ENCODE measurements around the gene ULBP2.
"Not testable (repeated sequence)": the region's sequence is repeated elsewhere in the genome, so short reads cannot be mapped to it uniquely, and the experiment has no call there.

Gene ULBP2

DNA sequence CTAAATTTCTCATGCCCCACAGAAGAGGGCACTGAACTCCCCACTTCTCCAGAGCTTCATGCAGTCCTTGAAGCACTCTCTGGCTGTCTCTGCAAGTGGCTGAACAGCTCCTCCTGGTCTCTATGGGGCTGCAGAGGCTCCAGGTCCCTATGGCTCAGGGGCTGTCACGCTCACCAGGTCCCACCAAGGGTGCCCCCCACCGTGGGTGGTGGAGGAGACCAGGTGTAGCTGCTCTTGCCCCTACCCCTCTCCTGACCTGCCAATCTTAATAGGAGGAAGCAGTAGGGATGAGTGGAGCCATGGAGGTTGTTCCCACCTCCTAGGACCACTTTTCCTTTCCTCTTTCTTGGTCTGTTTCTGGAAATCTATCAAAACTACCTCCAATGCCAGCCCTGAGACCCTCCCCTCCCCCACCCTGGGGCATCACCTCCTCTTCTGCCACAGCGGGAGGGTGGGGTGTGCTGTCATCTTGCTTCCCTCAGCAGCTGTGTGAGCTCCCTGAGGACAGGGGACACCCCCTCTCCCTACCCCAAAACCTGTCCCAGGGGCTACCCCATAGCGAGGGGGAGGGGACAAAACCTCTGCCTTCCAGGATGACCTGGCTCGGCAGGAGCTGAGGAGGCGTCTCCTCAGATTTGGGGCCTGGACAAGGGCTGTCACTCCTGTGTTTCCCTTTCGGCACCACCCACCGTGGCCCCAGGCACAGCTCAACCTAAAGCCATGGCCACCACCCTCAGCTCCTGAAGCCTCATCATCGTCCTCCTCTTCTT, 31.9 kb upstream of the ULBP2 start:
- no peak for DNase-seq (ENCODE audit: low read depth)

DNA sequence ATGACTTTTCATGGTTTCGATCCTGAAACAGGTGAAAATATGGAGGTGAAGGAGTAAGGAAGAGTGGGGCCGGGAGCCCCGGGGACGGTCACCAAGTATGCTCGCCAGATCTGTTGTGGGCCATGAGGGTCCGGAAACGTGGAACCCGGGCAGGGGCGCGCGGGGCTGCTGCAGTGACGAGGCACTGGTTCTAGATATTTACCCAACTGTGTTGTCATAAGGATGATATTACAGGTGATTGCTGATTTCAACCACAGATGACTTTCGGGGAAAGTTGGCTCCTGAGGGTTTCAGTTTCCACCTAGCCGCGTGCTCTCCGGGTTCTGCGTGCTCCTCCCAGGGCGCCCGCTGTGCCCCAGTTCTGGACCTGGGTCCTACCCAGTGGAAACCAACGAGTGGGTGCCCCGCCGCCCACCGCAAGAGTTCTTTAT, 31.1 kb upstream of the ULBP2 start:
- DNase-seq (ENCODE audit: low read depth) = no peak

DNA sequence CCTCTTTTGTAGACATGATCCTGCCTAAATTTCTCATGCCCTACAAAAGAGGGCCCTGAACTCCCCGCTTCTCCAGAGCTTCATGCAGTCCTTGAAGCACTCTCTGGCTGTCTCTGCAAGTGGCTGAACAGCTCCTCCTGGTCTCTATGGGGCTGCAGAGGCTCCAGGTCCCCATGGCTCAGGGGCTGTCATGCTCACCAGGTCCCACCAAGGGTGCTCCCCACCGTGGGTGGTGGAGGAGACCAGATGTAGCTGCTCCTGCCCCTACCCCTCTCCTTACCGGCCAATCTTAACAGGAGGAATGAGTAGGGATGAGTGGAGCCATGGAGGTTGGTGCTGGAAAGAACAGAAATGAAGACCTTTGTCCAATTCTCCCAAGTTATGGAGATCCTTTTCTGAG, 29.1 kb upstream of the ULBP2 start:
- DNase-seq (ENCODE audit: low read depth) = not testable (repeated sequence)

DNA sequence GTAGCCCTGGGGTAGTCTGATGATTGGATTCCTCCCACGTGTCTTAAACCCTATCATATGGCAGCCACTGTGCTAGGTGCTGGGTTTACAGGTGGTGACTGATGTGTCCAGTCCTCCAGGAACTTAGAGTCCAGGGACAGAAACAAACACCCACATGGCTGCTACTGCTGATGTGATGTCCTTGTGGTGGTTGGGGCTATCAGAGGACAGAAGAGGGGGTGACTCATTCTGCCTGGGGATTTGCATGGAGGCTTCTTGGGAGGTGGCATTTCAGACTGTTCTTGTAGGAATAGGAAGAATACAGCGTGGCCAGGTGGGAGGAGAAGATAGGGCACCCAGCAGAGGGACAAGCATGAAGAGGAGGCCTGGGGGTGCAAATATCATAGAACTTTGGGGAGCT, 28.7 kb upstream of the ULBP2 start:
- no peak for DNase-seq (ENCODE audit: low read depth)

DNA sequence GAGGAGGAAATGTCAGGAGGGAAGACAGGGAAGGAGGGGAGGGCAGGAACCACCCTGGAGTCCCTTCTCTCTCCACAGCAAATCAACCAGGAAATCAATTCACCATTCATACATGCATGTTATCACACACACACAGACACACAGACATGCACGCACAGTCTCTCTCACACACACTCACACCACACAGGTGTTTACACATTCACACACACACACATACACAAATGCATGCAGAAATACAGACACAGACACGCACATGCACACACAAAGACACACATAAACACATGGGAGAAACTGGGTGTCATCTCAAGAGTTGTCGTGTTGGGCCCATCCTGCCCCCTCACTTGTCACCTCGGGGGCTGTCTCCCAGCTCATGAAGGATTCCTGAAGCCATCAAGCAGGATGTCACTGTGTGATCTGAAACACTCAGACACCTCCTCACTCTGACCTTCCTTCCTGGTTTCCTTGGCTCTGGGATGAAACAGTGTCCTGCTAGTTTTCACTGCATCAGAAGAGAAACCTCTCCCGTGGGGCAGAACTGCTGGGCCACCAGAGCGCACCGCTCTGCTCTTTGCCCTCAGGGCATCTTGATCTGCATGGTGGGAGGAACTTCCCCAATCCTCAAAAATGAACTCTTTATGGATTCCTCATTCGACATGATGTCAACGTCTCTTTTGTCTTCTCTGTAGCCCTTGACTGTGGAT, 28.1 kb upstream of the ULBP2 start:
- DNase-seq (ENCODE audit: low read depth) = no peak

DNA sequence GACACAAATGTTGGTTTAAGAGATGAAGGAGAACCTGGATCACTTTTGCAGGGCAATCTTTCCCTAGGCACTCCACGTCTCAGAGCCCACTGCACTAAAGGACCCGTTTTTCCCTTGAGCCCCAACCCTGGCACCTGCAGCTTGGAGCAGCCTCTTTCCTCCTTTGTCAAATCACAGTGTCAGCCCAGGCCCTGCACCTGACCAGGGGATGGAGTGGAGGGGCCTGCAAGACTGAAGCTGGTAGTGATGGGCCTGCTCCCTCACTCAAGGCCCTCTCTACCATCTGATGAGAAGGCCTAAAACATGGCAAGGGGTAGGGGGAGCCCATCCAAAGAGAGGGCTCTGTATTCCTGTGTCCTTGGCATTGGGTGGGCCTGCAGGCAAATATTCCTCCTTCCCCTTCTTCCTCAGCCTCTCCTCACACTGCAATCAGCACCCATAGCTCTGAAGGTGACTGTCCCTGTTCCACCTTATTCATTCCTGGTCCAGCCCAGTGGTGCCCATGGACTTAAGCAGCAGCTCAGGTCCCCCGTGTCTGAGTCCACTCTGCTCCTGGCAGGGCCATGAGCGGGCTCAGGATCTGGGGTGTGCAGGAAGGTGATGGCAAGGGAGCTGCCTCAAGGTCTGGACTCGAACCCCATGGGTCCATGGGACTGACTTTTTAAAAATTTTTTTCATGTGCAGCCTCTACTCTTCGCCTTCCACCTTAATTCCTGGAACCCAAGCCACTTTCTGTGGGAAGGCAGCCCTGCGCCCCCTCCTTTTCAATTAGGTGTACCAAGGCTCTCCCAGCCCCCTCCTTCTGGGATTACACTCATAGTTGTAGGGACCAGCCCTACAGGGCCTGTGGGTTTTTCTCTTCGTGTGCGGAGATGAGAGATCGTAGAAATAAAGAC, 25.6 kb upstream of the ULBP2 start:
- no peak for DNase-seq (ENCODE audit: low read depth)

DNA sequence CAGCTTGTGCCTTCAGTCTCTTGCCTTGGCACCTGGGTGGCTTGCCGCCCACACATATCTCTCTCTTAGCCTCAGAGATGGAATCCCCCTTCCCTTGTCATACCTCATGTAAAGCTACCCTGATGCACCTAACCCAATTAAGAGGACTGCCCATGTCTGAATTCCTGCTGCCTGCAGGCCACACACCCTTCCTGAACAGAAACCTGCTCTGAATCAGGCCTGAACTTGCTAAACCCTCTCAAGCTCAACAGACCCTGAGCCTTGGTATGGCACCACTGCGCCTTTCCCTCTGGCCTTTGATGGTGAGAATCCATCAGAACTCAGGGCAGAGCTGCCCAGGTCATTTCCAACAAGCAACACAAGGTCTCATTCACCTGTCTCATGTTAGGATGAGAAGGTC, 24.1 kb upstream of the ULBP2 start:
- no peak for DNase-seq (ENCODE audit: low read depth)

DNA sequence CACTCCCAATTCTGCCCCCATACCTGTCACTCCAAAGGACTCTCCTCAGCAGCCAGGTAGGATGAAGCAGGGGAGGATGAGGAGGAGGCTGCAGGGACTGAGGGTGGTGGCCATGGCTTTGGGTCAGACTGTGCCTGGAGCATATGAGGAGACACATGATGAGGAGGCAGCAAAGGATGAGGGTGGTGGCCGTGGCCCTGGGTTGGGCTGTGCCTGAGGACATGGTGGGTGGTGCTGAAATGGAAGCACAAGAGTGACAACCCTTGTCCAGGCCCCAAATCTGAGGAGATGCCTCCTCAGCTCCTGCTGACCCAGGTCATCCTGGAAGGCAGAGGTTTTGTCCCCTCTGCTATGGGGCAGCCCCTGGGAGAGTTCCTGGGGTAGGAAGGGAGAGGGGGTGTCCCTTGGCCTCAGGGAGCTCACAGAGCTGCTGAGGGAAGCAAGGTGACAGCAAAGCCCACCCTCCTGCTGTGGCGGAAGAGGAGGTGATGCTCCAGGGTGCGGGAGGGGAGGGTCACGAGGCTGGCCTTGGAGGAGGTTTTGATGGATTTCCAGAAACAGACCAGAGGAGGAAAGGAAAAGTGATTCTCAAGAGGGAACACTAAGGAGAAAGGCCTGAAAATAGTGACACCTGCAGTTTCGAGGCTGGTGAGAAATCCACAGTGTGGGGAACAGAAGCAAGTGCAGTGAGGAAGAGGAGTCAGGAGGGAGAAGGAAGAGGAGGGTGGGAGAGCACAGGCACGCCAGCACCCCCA, 23.5 kb upstream of the ULBP2 start:
- no peak for DNase-seq (ENCODE audit: low read depth)

DNA sequence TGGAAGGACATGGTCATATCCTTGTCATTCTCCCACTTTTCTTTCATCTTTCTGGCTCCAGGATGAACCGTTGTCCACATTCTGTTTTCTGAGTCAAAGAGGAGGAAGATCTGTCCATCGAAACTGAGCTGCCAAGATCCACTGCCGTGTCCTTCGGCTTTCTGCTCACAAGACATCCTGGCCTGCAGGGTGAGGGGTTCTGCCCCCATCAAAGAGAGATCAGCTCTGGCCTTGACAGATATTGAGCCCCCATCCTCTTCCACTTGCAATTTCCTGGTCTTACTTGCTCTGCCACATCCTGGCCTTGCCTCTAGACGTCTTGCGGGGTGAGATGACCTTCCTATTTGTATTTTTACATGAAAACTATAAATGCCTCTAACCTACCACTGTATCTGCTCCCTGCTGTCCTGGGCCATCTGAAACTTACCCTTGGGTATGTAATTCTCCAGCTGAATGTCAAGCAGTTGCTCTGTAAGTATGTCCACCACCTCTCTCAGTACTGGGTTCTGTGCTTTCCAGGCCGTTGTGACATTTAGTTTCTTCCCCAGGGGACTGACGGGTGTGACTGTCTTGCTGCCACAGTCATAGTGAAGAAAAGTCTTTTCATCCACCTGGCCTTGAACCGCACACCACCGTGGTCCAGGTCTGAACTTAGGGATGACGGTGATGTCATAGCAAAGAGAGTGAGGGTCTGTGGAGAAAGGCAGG, 22.5 kb upstream of the ULBP2 start:
- not testable (repeated sequence) for DNase-seq (ENCODE audit: low read depth)

DNA sequence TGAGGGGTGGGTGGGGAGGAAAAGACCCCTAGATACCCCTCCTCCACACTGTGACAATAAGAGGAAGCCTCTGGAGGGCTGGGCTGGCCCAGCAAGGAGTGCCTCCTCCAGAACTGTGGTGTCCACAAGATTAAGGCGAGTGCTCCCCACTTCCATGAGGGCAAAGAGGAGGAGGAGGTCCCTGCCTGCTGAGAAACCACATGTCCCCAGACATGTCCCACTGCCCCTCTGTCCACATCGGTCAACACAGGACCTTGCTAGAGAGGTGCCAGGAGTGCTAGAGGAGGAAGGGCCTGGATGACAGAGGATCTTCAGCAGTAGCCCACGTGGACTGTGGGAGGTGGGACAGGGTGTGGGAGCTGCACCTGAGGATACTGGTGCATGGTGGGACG, 22.0 kb upstream of the ULBP2 start:
- no peak for DNase-seq (ENCODE audit: low read depth)

DNA sequence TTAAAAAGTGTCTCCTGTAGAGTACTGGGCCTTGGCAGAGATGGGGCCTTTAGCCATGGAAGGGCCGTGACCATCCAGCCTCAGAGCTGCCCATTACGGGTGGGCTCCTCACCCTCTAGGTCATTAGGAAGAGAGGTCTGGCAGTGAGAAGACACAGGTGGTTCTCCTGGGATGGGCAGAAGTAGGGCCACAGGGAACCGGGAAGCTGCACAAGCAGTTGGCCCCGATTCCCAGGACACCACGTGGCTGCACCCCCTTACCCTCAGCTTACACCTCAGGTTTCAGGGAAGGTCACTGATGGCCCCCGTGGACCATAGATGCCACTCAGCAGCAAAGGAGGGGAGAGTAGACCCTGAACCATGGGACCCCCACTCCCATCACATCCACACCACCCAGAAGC, 20.5 kb upstream of the ULBP2 start:
- DNase-seq (ENCODE audit: low read depth) = no peak

DNA sequence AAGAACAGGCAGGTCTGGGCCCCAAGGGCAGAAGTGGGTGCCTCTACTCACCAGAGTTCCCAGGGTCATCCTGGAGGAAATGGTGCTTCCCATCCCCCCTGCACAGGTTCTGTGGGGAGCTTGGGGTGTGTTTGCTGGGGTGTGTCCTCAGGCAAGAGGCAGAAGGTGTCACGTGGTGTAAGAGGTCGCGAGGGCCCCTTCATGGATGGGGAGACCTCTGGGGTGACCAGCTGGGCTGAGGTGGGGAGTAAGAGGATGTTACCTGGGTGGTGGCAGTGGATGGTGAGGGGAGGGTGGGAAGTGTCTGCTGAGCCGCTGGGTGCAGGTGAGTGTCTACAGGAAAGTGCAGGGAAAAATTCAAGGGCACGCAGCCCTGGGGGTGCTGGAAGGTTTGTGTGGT, 19.7 kb upstream of the ULBP2 start:
- not testable (repeated sequence) for DNase-seq (ENCODE audit: low read depth)

DNA sequence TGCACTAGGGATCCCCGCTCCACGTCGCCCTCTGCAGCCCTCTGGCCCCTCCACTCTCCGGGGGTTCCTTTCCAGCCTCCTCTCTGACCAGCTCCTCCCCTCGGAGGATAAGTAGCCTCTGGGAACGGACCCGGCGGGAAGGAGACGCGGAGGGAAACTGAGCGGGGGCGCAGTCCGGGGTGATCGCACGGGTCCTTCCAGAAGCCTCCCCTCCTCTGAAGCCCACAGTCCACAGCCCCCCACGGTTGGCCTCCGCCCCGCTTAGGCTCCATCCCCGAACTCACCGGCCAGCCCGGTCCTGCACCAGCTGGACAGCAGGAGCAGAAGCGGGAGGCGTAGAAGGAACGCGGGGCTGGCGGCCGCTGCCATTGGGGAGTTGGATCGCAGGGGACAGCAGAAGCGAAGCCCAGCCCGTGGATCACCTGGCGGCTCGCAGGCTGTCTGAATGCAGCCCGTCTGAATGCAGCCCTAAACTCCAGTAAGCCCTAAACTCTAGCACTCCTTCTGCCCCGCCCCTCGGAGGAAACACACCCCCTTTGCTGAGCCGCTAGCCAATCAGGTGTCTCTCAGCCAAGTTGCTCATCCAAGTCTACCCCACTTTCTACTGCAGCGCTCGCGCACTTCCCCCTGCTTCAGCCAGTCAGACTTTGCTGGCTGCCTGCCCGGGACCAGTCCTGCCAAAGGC, 19.0 kb upstream of the ULBP2 start, which contains the start of gene RAET1G:
TSS of gene RAET1G (minus strand) at position 480 of the 685 bp plus-strand sequence. CDS start at position 369, 111 bp downstream.
- DNase-seq (ENCODE audit: low read depth) = peak; percentile 62

DNA sequence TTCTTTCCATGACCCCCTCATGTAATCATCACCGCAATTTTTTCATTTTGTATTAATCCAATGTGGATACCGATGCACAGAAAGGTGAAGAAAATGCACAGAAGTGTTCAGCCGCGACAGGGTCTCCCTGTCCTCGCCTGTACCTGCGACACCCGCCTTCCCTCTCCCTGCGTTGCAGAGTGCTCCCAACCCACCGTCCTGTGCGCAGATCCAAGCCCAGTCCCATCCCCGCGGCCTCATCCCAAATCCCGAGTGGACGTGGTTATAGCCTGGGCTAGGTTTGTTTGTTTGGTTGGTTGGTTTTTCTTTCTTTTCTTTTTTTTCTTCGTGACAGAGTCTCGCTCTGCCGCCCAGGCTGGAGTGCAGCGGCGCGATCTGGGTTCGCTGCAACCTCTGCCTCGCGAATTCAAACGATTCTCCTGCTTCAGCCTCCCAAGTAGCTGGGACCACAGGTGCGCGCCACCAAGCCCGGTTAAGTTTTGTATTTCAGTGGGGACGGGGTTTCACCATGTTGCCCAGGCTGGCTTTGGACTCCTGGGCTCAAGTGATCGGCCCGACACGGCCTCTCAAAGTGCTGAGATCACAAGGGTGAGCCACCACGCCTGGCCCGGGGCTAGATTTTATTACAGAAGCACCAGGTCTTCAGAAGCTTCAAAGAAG, 18.4 kb upstream of the ULBP2 start:
- DNase-seq (ENCODE audit: low read depth) = no peak

DNA sequence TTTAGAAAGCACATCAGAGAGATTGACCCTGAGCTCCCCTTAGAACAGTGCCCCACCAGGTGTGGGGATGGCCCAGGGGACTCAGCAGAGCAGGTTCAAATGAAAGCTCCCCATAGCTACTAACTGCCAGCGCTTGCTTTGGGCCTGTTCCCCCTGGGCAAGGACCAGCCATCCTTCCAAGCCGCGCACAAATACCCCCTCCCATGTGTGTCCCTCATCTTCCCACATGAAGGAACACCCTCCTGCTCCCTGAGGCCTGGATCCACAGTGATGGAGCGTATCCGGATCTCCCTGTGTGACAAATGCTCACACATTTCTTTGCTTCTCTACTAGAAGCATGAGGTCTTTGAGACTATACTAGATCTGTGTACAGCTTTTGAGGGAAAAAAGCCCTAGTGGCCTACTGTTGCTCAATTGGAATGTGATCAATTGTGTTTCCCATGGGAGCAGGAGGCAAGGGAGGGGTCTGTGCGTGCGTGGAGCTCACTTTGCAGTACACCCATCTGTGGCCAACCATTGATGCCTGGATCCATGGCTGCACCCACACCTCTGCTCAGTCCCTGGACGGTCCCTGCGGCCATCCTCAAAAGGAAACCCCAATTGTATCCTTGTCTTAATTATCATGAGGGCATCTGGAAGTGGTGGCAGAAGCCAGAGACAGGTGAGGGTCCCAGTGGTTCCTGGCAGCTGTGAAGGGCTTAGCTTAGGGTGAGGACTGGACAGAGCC, 17.4 kb upstream of the ULBP2 start:
- no peak for DNase-seq (ENCODE audit: low read depth)

DNA sequence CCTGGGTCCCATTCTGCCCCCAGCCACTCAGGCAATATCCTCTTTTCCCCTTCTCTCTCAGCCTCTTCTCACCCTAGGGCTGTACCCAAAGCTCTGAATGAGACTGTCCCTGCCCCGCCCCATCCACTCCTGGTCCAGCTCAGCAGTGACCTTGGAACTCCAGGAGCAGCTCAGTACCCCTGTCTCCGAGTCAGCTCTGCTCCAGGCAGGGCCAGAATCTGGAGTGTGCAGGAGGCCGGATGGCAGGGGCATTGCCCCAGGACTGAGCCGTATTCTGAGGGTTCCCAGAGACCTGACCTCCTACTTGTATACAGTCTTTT, 16.9 kb upstream of the ULBP2 start:
- DNase-seq (ENCODE audit: low read depth) = no peak

DNA sequence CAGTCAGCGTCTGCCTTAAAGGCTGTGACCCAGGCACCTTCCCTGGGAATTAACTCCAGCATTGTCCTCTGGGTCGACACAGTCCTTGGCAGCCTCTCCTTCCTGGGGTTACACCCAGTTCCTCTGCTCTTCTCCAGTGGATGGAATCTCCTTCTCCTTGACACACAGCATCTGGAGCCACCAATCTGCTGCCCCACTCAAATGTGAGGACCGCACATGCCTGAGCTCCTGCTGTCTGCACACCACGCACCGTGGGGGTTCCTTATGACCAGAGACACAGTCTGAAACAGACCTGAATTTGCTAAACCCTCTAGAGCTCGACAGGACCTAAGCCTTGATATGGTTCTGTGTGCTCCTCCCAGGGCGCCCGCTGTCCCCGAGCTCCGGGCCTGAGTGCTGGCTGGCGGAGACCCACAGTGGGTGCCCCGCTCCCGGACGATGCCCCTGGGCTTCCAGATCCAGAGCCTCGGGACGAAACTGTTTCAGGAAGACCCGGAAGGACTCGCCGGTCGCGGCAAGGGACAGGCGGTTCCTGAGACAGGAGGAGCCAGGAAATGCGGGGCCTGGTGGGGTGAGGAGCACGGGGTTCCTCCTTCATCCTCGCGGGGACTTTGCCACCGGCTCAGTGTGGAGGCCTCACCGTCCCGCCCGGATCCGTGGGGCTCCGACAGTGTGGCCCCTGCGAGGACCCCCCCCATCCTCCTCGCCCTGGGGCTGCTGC, 16.4 kb upstream of the ULBP2 start:
- no peak for DNase-seq (ENCODE audit: low read depth)

DNA sequence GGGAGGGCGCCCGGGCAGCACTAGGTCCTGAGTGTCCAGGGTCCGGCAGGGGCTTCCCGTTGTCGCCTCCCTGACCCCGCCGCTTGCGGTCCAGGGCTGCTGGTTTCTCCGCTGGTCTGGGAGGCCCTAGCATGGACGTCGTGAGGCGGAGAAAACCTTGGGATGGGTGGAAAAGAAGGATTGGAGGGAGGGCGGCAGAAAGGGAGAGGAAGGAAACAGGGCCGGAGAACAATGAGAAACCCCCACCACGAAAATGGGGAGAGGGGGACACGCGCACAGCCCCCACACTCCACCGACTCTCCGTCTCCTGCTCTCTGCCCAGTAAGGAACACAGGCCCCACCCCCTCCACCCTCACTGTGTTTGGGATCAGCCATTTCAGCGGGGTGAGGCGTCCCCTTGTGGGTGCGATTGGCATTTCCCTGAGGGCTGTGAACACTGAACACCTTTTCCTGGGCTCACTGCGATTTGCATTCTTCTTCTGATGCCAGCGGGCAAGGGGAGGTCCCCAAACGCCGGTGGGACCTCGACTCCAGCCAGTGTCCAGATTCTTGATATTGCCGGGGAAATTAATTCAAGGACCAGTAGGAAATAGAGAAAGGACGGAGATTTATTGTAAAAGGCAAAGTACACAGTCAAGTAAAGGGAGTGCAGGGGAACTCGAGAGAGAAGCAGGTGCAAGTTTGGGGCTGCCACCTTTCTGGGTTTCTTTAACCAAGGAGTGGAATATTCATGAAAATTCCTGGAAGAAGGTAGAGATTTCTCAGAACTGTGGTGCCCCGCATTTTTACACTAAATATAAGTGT, 15.6 kb upstream of the ULBP2 start:
- peak; percentile 49 for DNase-seq (ENCODE audit: low read depth)
